Endothelial cell of umbilical vein (primary cell): ENCODE data around the gene NCKAP5. TPM values are rescaled to one million over a fixed set of nuclear protein-coding genes. Genes with fewer than 3 reads are reported as not detected.

Source experiments
- BruUV-seq: library from RNA; stranded (reverse); fragments of 400-500 nt; replicated peaks from 2 replicates; lab custom pipeline; 2021; lab: Mats Ljungman, UMichigan
- CTCF ChIA-PET: fragments of 300-600, 350-600 bp; sonication (Branson Sonifier 250); formaldehyde crosslinking; loops from one replicate; lab custom pipeline; 2021; ENCODE audit warnings: antibody characterized with exemption, inconsistent platforms; lab: Charles Lee
- POLR2A ChIA-PET: fragments of 300-600, 350-600 bp; sonication (Branson Sonifier 250); formaldehyde crosslinking; loops from one replicate; lab custom pipeline; 2021; ENCODE audit warnings: antibody characterized with exemption, inconsistent platforms; lab: Charles Lee
- DNase-seq: peaks from one replicate; pipeline ENCODE4 v3.0.0-alpha.2; 2011; ENCODE audit warnings: low read depth, low spot score
- FAIRE-seq: peaks from 2 replicates; lab custom pipeline; 2011; peaks lifted over from hg19 to GRCh38; lab: Jason Lieb, UNC
- H2AFZ ChIP-seq: 2 replicates; pipeline ENCODE4 v1.6.0; 2012; ENCODE audit warnings: low read depth, low read length, control low read depth, inconsistent platforms
- H3K27ac ChIP-seq: 2 replicates; pipeline ENCODE4 v1.5.1; 2011; ENCODE audit warnings: low read depth, mild to moderate bottlenecking, control low read depth, low read length, moderate library complexity; ENCODE audit not compliant: insufficient read depth
- H3K27me3 ChIP-seq, 2 experiments: 2 replicates each; pipeline versions ENCODE4 v1.6.0 to v1.6.1; 2011; ENCODE audit warnings: low read length in 2 of 2, mixed read lengths in 1 of 2; ENCODE audit not compliant: control insufficient read depth in 2 of 2, insufficient read depth in 2 of 2
- H3K36me3 ChIP-seq, 2 experiments: 2 replicates in 1 of 2; 3 replicates in 1 of 2; pipeline ENCODE4 v1.5.1; 2011; ENCODE audit warnings: low read length in 2 of 2, mild to moderate bottlenecking in 1 of 2, moderate library complexity in 1 of 2; ENCODE audit not compliant: control insufficient read depth in 2 of 2, insufficient read depth in 2 of 2; ENCODE audit errors: extremely low read depth in 1 of 2
- H3K4me1 ChIP-seq: 3 replicates; pipeline ENCODE4 v1.5.1; 2011; ENCODE audit warnings: mild to moderate bottlenecking, low read length; ENCODE audit not compliant: control insufficient read depth, insufficient read depth; ENCODE audit errors: extremely low read depth
- H3K4me2 ChIP-seq: 2 replicates; pipeline ENCODE4 v1.6.1; 2011; ENCODE audit warnings: low read length, control low read depth, mixed read lengths; ENCODE audit not compliant: insufficient read depth
- H3K4me3 ChIP-seq, 3 experiments: fragments of 200-600 bp in 1 of 3; sonication (generic), shearing (Covaris generic) in 1 of 3; replicated peaks in 1 of 3; 2 replicates each; pipeline ENCODE4 v1.5.1; 2011 to 2016; ENCODE audit warnings: control low read depth in 3 of 3, low read length in 3 of 3, mild to moderate bottlenecking in 2 of 3, inconsistent platforms in 1 of 3, low read depth in 1 of 3, moderate library complexity in 1 of 3; ENCODE audit not compliant: insufficient read depth in 1 of 3
- H3K79me2 ChIP-seq: 2 replicates; pipeline ENCODE4 v1.6.0; 2012; ENCODE audit warnings: low read length, inconsistent platforms; ENCODE audit not compliant: control insufficient read depth, insufficient read depth
- H3K9ac ChIP-seq: replicated peaks from 2 replicates; pipeline ENCODE3; 2011; ENCODE audit warnings: low read length, control low read depth; ENCODE audit not compliant: insufficient read depth; ENCODE audit errors: extremely low read depth
- H3K9me1 ChIP-seq: replicated peaks from 3 replicates; pipeline ENCODE4 v1.6.0; 2011; ENCODE audit warnings: mild to moderate bottlenecking, low read length; ENCODE audit not compliant: control insufficient read depth, insufficient read depth; ENCODE audit errors: extremely low read depth
- H3K9me3 ChIP-seq: replicated peaks from 2 replicates; pipeline ENCODE4 v1.5.1; 2012; ENCODE audit warnings: low read length, inconsistent platforms; ENCODE audit not compliant: control insufficient read depth, insufficient read depth
- H4K20me1 ChIP-seq: replicated peaks from 2 replicates; pipeline ENCODE3; 2011; ENCODE audit warnings: mild to moderate bottlenecking, low read length; ENCODE audit not compliant: control insufficient read depth, insufficient read depth; ENCODE audit errors: extremely low read depth
- EZH2 ChIP-seq: IDR thresholded peaks from 2 replicates; pipeline ENCODE4 v1.6.1; 2012; ENCODE audit warnings: borderline replicate concordance, low read depth, mild to moderate bottlenecking, moderate library complexity, low read length, inconsistent platforms; ENCODE audit not compliant: severe bottlenecking
- FOS ChIP-seq: IDR thresholded peaks from 2 replicates; pipeline ENCODE4 v1.6.1; 2011; ENCODE audit warnings: mild to moderate bottlenecking, low read length, moderate library complexity, borderline replicate concordance; ENCODE audit not compliant: insufficient read depth
- GATA2 ChIP-seq: IDR thresholded peaks from 2 replicates; pipeline ENCODE4 v1.7.0; 2011; ENCODE audit warnings: low read depth, mild to moderate bottlenecking, moderate library complexity, mixed read lengths, low read length; ENCODE audit not compliant: insufficient read length, insufficient read depth
- JUN ChIP-seq: IDR thresholded peaks from 2 replicates; pipeline ENCODE4 v1.6.1; 2011; ENCODE audit warnings: borderline replicate concordance, low read depth; ENCODE audit not compliant: insufficient read length, insufficient read depth
- MAX ChIP-seq: IDR thresholded peaks from 2 replicates; pipeline ENCODE4 v1.6.1; 2011; ENCODE audit not compliant: insufficient read depth, insufficient read length
- MYC ChIP-seq: IDR thresholded peaks from one replicate; pipeline ENCODE4 v1.6.1; 2011; ENCODE audit warnings: mild to moderate bottlenecking, low read depth, low read length
- POLR2A ChIP-seq: IDR thresholded peaks from 2 replicates; pipeline ENCODE4 v1.6.1; 2012; ENCODE audit warnings: low read depth, mild to moderate bottlenecking, control low read depth, low read length
- POLR2AphosphoS5 ChIP-seq: IDR thresholded peaks from 2 replicates; pipeline ENCODE4 v1.6.1; 2012; ENCODE audit warnings: low read depth, mild to moderate bottlenecking, control low read depth, low read length, moderate library complexity; ENCODE audit not compliant: insufficient read depth
- dilution Hi-C: fragments of 300-500 bp; cut with MboI; formaldehyde crosslinking; loops from one replicate; pipeline ENCODE4 v1.15.0; 2019; ENCODE audit warnings: low sequenced_read_pairs; ENCODE audit not compliant: extremely low pct_ligation_motif_present
- intact Hi-C: fragments of 100-400 bp; cut with micrococcal nuclease; formaldehyde crosslinking; loops from one replicate; pipeline ENCODE4 v1.10.0; 2022
- polyA plus RNA-seq, 4 experiments: library from polyadenylated mRNA; depleted of rRNA in 3 of 4; stranded (reverse) in 3 of 4; unstranded in 1 of 4; fragments of >200 nt; gene quantifications; 2 replicates each; pipeline versions ENCODE4 v1.2.1 to v1.2.3, GENCODE V29; 2011 to 2012; ENCODE audit warnings: missing spikeins in 1 of 4
- total RNA-seq: library from RNA; stranded (reverse); gene quantifications from 2 replicates; pipeline ENCODE4 v1.2.3, GENCODE V29; 2021
- TF ChIP-seq, protein P1 (sequence below), 2 donors: IDR thresholded peaks; 1 replicate in 1 of 2; 2 replicates in 1 of 2; pipeline ENCODE4 v1.5.1; 2011; ENCODE audit warnings: low read length in 2 of 2, mild to moderate bottlenecking in 2 of 2, moderate library complexity in 2 of 2, control low read depth in 1 of 2, inconsistent platforms in 1 of 2, low read depth in 1 of 2; ENCODE audit not compliant: insufficient read depth in 1 of 2; ENCODE audit errors: extremely low read depth in 1 of 2

Gene NCKAP5
- total and polyA plus RNA-seq, 2 donors (not counting 3 experiments of a cell fraction or from before 2014, with no cell fraction given), result 0.47 to 3.3 TPM

DNA sequence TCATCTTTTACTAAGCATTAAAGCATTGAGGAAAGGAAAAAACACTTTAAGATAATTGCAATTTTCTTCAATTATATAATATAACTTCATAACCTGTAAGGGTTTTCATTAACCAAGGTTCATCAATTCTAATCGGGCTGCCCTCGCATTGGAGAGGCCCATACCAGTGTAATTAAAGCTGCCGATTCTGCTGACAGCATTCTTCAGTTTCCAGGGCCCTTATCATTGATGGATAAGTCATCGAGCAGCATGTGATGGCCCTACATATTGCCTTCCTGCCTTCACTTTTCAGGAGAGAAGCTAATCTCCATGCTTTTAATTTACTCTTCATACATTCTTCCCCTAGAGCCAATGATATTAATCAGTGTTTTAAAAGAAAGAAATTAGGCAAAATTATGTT, 92.0 kb downstream of the NCKAP5 start:
- Histone ChIP-seq H3K27ac (no peak overlapping the region), H3K9me1 (no peaks in the 10 kb centered on the region), H3K4me3 (no peak overlapping the region), H4K20me1 (no peaks in the 10 kb centered on the region), H3K4me1 (no peaks in the 10 kb centered on the region), H3K27me3 (no peaks in the 10 kb centered on the region), H3K36me3 (no peaks in the 10 kb centered on the region), H3K9ac (no peak overlapping the region), H3K79me2 (no peaks in the 10 kb centered on the region), H2AFZ (no peak overlapping the region), H3K9me3 (no peaks in the 10 kb centered on the region), H3K4me2 (no peak overlapping the region)
- ChIA-PET POLR2A (no interaction called here), CTCF (no interaction called here)
- TF ChIP-seq FOS (no peak), POLR2AphosphoS5 (no peak), GATA2 (no peak), MYC (no peak), EZH2 (no peak), POLR2A (no peak), JUN (no peak), MAX (no peak)
- TF ChIP-seq, protein P1, sequence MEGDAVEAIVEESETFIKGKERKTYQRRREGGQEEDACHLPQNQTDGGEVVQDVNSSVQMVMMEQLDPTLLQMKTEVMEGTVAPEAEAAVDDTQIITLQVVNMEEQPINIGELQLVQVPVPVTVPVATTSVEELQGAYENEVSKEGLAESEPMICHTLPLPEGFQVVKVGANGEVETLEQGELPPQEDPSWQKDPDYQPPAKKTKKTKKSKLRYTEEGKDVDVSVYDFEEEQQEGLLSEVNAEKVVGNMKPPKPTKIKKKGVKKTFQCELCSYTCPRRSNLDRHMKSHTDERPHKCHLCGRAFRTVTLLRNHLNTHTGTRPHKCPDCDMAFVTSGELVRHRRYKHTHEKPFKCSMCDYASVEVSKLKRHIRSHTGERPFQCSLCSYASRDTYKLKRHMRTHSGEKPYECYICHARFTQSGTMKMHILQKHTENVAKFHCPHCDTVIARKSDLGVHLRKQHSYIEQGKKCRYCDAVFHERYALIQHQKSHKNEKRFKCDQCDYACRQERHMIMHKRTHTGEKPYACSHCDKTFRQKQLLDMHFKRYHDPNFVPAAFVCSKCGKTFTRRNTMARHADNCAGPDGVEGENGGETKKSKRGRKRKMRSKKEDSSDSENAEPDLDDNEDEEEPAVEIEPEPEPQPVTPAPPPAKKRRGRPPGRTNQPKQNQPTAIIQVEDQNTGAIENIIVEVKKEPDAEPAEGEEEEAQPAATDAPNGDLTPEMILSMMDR (IDR thresholded peaks at IDR 0.05; ENCODE audit: extremely low read depth in 1 of 2, insufficient read depth in 1 of 2, low read depth in 1 of 2, low read length in 2 of 2), result no peak
- dilution Hi-C loops, result no loop called here
- intact Hi-C loops, result no loop called here
- no TSS peak for BruUV-seq
- DNase-seq, result no peak
- FAIRE-seq, result no peak
